ENCODE data around the gene SPIN1. TPM values are rescaled to one million over a fixed set of nuclear protein-coding genes. Genes with fewer than 3 reads are reported as not detected.

Gene SPIN1
- total and polyA plus RNA-seq, 2 donors (not counting 3 experiments of a cell fraction or from before 2014, with no cell fraction given): 38.1 to 56.8 TPM

- intact Hi-C loops (cut with micrococcal nuclease) (no loop called here), dilution Hi-C loops (cut with MboI; ENCODE audit: extremely low pct_ligation_motif_present, low sequenced_read_pairs) (no loop called here)
- POLR2A ChIA-PET: no interaction called here
- no peak for TF ChIP-seq FOS (IDR thresholded peaks at IDR 0.05; ENCODE audit: borderline replicate concordance, insufficient read depth, low read length)
- no peak for TF ChIP-seq MYC (IDR thresholded peaks at IDR 0.05; ENCODE audit: low read depth, low read length)
- TF ChIP-seq POLR2A (IDR thresholded peaks at IDR 0.05; ENCODE audit: low read depth, low read length): no peak
- no peak for TF ChIP-seq JUN (IDR thresholded peaks at IDR 0.05; ENCODE audit: borderline replicate concordance, insufficient read depth, insufficient read length, low read depth)
- TF ChIP-seq CTCF (IDR thresholded peaks at IDR 0.05; ENCODE audit: extremely low read depth in 1 of 2, insufficient read depth in 1 of 2, low read depth in 1 of 2, low read length in 2 of 2): no peak
- TF ChIP-seq POLR2AphosphoS5 (IDR thresholded peaks at IDR 0.05; ENCODE audit: insufficient read depth, low read depth, low read length): no peak
- TF ChIP-seq MAX (IDR thresholded peaks at IDR 0.05; ENCODE audit: insufficient read depth, insufficient read length): no peak
- no peak for TF ChIP-seq EZH2 (IDR thresholded peaks at IDR 0.05; ENCODE audit: borderline replicate concordance, low read depth, low read length, severe bottlenecking)
- TF ChIP-seq GATA2 (IDR thresholded peaks at IDR 0.05; ENCODE audit: insufficient read depth, insufficient read length, low read depth, low read length): no peak
- no peak for FAIRE-seq
- H3K4me3 ChIP-seq (replicated peaks in 1 of 3; ENCODE audit: insufficient read depth in 1 of 3, low read depth in 1 of 3, low read length in 3 of 3): no peak overlapping the region
- H3K9me3 ChIP-seq (replicated peaks; ENCODE audit: control insufficient read depth, insufficient read depth, low read length): no peaks in the 10 kb centered on the region
- no peak overlapping the region for H2AFZ ChIP-seq (ENCODE audit: low read depth, low read length)
- CTCF ChIA-PET: no interaction called here
- H4K20me1 ChIP-seq (replicated peaks; ENCODE audit: control insufficient read depth, extremely low read depth, insufficient read depth, low read length): no peaks in the 10 kb centered on the region
- no TSS peak for BruUV-seq (replicated peaks)
- DNase-seq (ENCODE audit: low read depth, low spot score): no peak
- H3K4me2 ChIP-seq (ENCODE audit: insufficient read depth, low read length): no peak overlapping the region
- H3K4me1 ChIP-seq (ENCODE audit: control insufficient read depth, extremely low read depth, insufficient read depth, low read length): no peaks in the 10 kb centered on the region
- H3K9me1 ChIP-seq (replicated peaks; ENCODE audit: control insufficient read depth, extremely low read depth, insufficient read depth, low read length): no peaks in the 10 kb centered on the region
- H3K27me3 ChIP-seq (ENCODE audit: control insufficient read depth in 2 of 2, insufficient read depth in 2 of 2, low read length in 2 of 2): no peaks in the 10 kb centered on the region
- no peaks in the 10 kb centered on the region for H3K36me3 ChIP-seq (ENCODE audit: control insufficient read depth in 2 of 2, extremely low read depth in 1 of 2, insufficient read depth in 2 of 2, low read length in 2 of 2)
- no peaks in the 10 kb centered on the region for H3K79me2 ChIP-seq (ENCODE audit: control insufficient read depth, insufficient read depth, low read length)
- H3K9ac ChIP-seq (replicated peaks; ENCODE audit: extremely low read depth, insufficient read depth, low read length): no peak overlapping the region
- no peak overlapping the region for H3K27ac ChIP-seq (ENCODE audit: insufficient read depth, low read depth, low read length)
Observed at GRCh38 chr9:88372103-88372654, 16.1 kb upstream of the SPIN1 start.
